BJ (cell line): ENCODE data around the gene CDH8. TPM values are rescaled to one million over a fixed set of nuclear protein-coding genes. Genes with fewer than 3 reads are reported as not detected.

Experiments
- CTCF ChIA-PET: fragments of 350-600 bp; formaldehyde crosslinking; extraction: SDS; loops from one replicate; lab custom pipeline; 2021; ENCODE audit warnings: antibody characterized with exemption, inconsistent platforms; lab: Yijun Ruan, JAX
- POLR2A ChIA-PET: fragments of 300-600 bp; sonication (Branson Sonifier 250); formaldehyde crosslinking; extraction: SDS; loops from one replicate; lab custom pipeline; 2021; ENCODE audit warnings: antibody characterized with exemption; lab: Charles Lee
- DNase-seq: peaks from one replicate; pipeline ENCODE4 v3.0.0-alpha.2; 2011; ENCODE audit warnings: low read depth
- H3K27me3 ChIP-seq: 2 replicates; pipeline ENCODE4 v1.6.0; 2011; ENCODE audit warnings: low read length; ENCODE audit not compliant: control insufficient read depth, insufficient read depth
- H3K36me3 ChIP-seq: 2 replicates; pipeline ENCODE4 v1.5.1; 2011; ENCODE audit warnings: low read length; ENCODE audit not compliant: control insufficient read depth, insufficient read depth
- H3K4me3 ChIP-seq: 2 replicates; pipeline ENCODE4 v1.5.1; 2011; ENCODE audit warnings: low read depth, mild to moderate bottlenecking, control low read depth, low read length
- CTCF ChIP-seq: IDR thresholded peaks from 2 replicates; pipeline ENCODE4 v1.5.1; 2011; ENCODE audit warnings: low read depth, mild to moderate bottlenecking, control low read depth, inconsistent platforms, low read length, moderate library complexity; ENCODE audit not compliant: insufficient read depth
- polyA plus RNA-seq: library from polyadenylated mRNA; depleted of rRNA; stranded (reverse); fragments of >200 nt; gene quantifications from 2 replicates; pipeline ENCODE4 v1.2.3, GENCODE V29; 2011

The CDH8 gene
- polyA plus RNA-seq, 1 experiment, result 0.13 TPM

GRCh38 chr16:61659936-61660335 is 376.3 kb downstream of the CDH8 start:
- CTCF ChIA-PET, result no interaction called here
- TF ChIP-seq CTCF, result no peak
- H3K36me3 ChIP-seq, result no peaks in the 10 kb centered on the region
- POLR2A ChIA-PET, result no interaction called here
- H3K27me3 ChIP-seq, result no peaks in the 10 kb centered on the region
- no peak overlapping the region for H3K4me3 ChIP-seq
- no peak for DNase-seq

GRCh38 chr16:61654962-61655361 is 381.3 kb downstream of the CDH8 start:
- POLR2A ChIA-PET, result no interaction called here

GRCh38 chr16:61653544-61653943 is 382.7 kb downstream of the CDH8 start:
- ChIA-PET CTCF (no interaction called here), POLR2A (no interaction called here)
- TF ChIP-seq CTCF, result no peak
- no peaks in the 10 kb centered on the region for H3K36me3 ChIP-seq
- H3K4me3 ChIP-seq, result no peak overlapping the region
- H3K27me3 ChIP-seq, result no peaks in the 10 kb centered on the region
- DNase-seq, result no peak

More at GRCh38 chr16:61654962-61655361, 381.3 kb downstream of the CDH8 start:
- no peak for TF ChIP-seq CTCF
- Histone ChIP-seq H3K27me3 (no peaks in the 10 kb centered on the region), H3K4me3 (no peak overlapping the region), H3K36me3 (no peaks in the 10 kb centered on the region)
- CTCF ChIA-PET, result no interaction called here
- DNase-seq, result no peak

GRCh38 chr16:61645561-61645960 is 390.7 kb downstream of the CDH8 start:
- Histone ChIP-seq H3K36me3 (no peaks in the 10 kb centered on the region), H3K27me3 (no peaks in the 10 kb centered on the region), H3K4me3 (no peak overlapping the region)
- no peak for DNase-seq
- CTCF ChIA-PET, result no interaction called here
- no peak for TF ChIP-seq CTCF
- POLR2A ChIA-PET, result no interaction called here

GRCh38 chr16:61644736-61645135 is 391.5 kb downstream of the CDH8 start:
- Histone ChIP-seq H3K27me3 (no peaks in the 10 kb centered on the region), H3K4me3 (no peak overlapping the region), H3K36me3 (no peaks in the 10 kb centered on the region)
- no peak for DNase-seq
- no peak for TF ChIP-seq CTCF
- CTCF ChIA-PET, result interaction anchor here (0.6 kb wide), 1 partner anchor 1404 kb away, joined by 3 read pairs; no protein-coding TSS in a partner anchor
- POLR2A ChIA-PET, result no interaction called here
